ENCODE results near the gene FA2H.

DNA sequence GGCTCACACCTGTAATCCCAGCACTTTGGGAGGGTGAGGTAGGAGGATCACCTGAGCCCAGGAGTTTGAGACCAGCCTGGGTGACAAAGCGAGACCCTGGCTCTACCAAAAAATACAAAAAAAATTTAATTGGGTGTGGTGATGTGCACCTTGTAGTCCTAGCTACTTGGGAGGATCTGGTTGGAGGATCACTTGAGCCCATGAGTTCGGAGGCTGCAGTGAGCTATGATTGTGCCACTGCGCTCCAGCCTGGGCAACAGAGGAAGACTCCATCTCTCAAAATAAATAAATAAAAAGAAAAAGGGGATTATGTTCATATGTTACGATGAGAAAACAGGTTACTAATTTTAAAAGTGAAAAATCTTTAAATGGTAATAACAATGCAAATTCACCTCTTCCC is 75.0 kb downstream of the FA2H start:
- TF ChIP-seq EZH2phosphoT487 (IDR thresholded peaks at IDR 0.05) (no peak), EZH2 (IDR thresholded peaks at IDR 0.05) (no peak)
- TF ChIP-seq, protein P1, sequence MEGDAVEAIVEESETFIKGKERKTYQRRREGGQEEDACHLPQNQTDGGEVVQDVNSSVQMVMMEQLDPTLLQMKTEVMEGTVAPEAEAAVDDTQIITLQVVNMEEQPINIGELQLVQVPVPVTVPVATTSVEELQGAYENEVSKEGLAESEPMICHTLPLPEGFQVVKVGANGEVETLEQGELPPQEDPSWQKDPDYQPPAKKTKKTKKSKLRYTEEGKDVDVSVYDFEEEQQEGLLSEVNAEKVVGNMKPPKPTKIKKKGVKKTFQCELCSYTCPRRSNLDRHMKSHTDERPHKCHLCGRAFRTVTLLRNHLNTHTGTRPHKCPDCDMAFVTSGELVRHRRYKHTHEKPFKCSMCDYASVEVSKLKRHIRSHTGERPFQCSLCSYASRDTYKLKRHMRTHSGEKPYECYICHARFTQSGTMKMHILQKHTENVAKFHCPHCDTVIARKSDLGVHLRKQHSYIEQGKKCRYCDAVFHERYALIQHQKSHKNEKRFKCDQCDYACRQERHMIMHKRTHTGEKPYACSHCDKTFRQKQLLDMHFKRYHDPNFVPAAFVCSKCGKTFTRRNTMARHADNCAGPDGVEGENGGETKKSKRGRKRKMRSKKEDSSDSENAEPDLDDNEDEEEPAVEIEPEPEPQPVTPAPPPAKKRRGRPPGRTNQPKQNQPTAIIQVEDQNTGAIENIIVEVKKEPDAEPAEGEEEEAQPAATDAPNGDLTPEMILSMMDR (IDR thresholded peaks at IDR 0.05) = no peak
